HL-60 (cell line): ENCODE measurements around the gene RAB17.

Source experiments
- DNase-seq, 2 experiments: peaks; one replicate each; pipeline ENCODE4 v3.0.0-alpha.2; 2010 to 2020; ENCODE audit warnings: low read depth in 1 of 2, low spot score in 1 of 2
- H3K27ac ChIP-seq: fragments of 250-450 bp; sonication (Bioruptor Pico); replicated peaks from 2 replicates; pipeline ENCODE4 v1.5.1; 2020; ENCODE audit warnings: mild to moderate bottlenecking, moderate library complexity
- H3K27me3 ChIP-seq: fragments of 250-450 bp; sonication (Bioruptor Pico); 2 replicates; pipeline ENCODE4 v1.5.1; 2021; ENCODE audit warnings: mild to moderate bottlenecking, moderate library complexity; ENCODE audit not compliant: insufficient read depth, poor library complexity, severe bottlenecking
- H3K4me3 ChIP-seq: replicated peaks from 2 replicates; pipeline ENCODE4 v1.5.1; 2011; ENCODE audit warnings: mild to moderate bottlenecking, control low read depth, low read length; ENCODE audit not compliant: insufficient read depth
- CTCF ChIP-seq: IDR thresholded peaks from one replicate; pipeline ENCODE4 v1.5.1; 2011; ENCODE audit warnings: low read length, control low read depth, inconsistent platforms; ENCODE audit not compliant: insufficient read depth
- GABPA ChIP-seq: IDR thresholded peaks from 2 replicates; pipeline ENCODE4 v1.6.1; 2012; ENCODE audit warnings: low read depth
- POLR2AphosphoS5 ChIP-seq: IDR thresholded peaks from 2 replicates; pipeline ENCODE4 v1.6.1; 2012; ENCODE audit warnings: low read depth
- REST ChIP-seq: IDR thresholded peaks from 2 replicates; pipeline ENCODE4 v1.6.1; 2012; ENCODE audit warnings: low read depth; ENCODE audit not compliant: insufficient replicate concordance
- SPI1 ChIP-seq: IDR thresholded peaks from 2 replicates; pipeline ENCODE4 v1.6.1; 2012; ENCODE audit warnings: low read depth, mild to moderate bottlenecking, borderline replicate concordance

The RAB17 gene

GRCh38 chr2:237538001-237538720 is 52.4 kb downstream of the RAB17 start:
- H3K27ac ChIP-seq: no peak overlapping the region
- TF ChIP-seq SPI1 (no peak), CTCF (no peak), REST (no peak), POLR2AphosphoS5 (no peak), GABPA (no peak)
- no peak for DNase-seq
- no peak overlapping the region for H3K4me3 ChIP-seq
- H3K27me3 ChIP-seq: no peaks in the 10 kb centered on the region

GRCh38 chr2:237536617-237537016 is 53.9 kb downstream of the RAB17 start:
- no peak for DNase-seq
- H3K27ac ChIP-seq: no peak overlapping the region
- no peaks in the 10 kb centered on the region for H3K27me3 ChIP-seq
- TF ChIP-seq GABPA: no peak
- no peak for TF ChIP-seq POLR2AphosphoS5
- no peak for TF ChIP-seq CTCF
- TF ChIP-seq SPI1: no peak
- TF ChIP-seq REST: no peak
- H3K4me3 ChIP-seq: no peak overlapping the region

- Histone ChIP-seq H3K4me3 (no peak overlapping the region), H3K27ac (no peak overlapping the region), H3K27me3 (no peaks in the 10 kb centered on the region)
- TF ChIP-seq POLR2AphosphoS5 (no peak), REST (no peak), GABPA (no peak), SPI1 (no peak), CTCF (no peak)
- no peak for DNase-seq
Observed at GRCh38 chr2:237536083-237536415, 54.5 kb downstream of the RAB17 start.
